AG09309 (cell line): ENCODE measurements around the gene ANKRD12.

Experiments
- DNase-seq: peaks from one replicate; pipeline ENCODE4 v3.0.0-alpha.2; 2010; ENCODE audit warnings: low read depth
- H3K4me3 ChIP-seq: 2 replicates; pipeline ENCODE4 v1.5.1; 2011; ENCODE audit warnings: mild to moderate bottlenecking, low read depth, low read length, moderate library complexity; ENCODE audit not compliant: control insufficient read depth
- CTCF ChIP-seq: IDR thresholded peaks from 2 replicates; pipeline ENCODE4 v1.5.1; 2011; ENCODE audit warnings: mild to moderate bottlenecking, low read depth, low read length, inconsistent platforms; ENCODE audit not compliant: insufficient read depth, control insufficient read depth; ENCODE audit errors: missing control alignments

ANKRD12 gene

DNA sequence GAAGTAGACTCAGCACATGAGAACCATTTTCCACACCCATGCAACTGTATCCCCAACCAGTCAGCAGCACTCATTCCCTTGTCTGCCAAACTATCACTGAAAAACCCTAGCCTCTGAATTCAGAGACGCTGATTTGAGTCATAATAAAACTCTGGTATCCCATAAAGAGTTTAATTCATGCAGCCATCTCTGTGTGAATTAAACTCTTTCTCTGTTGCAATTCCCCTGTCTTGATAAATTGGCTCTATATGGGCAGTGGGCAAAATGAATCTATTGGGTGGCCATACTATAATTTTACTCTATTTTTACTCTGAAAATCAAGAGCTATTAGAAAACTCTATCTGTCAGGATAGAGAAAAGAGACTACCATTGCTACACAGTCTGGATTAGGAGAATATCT, 157.4 kb downstream of the ANKRD12 start:
- DNase-seq = no peak
- TF ChIP-seq CTCF = no peak
- no peak overlapping the region for H3K4me3 ChIP-seq

DNA sequence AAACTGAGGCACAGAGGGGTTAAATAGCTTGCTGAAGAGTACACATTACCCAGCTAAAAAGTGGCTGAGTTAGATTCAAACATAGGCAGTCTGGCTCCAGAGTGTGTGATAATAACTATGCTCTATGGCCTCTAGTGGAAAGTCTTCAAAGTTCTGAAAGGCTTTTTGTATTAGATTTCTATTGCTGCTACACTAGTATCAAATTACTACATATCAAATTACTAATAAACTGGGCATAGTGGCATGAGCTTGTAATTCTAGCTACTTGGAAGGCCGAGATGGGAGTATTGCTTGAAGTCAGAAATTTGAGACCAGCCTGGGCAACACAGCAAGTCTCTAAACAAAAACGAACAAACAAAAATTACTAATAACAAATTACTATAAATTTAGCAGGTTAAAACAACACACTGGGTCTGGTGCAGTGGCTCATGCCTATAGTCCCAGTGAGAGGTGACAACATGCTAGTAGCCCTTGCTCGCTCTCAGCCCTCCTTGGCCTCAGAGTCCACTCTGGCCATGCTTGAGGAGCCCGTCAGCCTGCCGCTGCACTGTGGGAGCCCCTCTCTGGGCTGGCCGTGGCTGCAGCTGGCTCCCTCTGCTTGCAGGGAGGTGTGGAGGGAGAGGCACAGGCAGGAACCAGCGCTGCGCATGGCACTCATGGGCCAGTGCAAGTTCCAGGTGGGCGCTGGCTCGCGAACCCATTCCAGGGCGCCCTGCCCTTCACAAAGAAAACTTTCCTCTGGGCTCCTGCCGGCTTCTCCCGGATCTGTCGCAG, 159.8 kb downstream of the ANKRD12 start:
- no peak overlapping the region for H3K4me3 ChIP-seq
- TF ChIP-seq CTCF = no peak
- peak; percentile 16 for DNase-seq

DNA sequence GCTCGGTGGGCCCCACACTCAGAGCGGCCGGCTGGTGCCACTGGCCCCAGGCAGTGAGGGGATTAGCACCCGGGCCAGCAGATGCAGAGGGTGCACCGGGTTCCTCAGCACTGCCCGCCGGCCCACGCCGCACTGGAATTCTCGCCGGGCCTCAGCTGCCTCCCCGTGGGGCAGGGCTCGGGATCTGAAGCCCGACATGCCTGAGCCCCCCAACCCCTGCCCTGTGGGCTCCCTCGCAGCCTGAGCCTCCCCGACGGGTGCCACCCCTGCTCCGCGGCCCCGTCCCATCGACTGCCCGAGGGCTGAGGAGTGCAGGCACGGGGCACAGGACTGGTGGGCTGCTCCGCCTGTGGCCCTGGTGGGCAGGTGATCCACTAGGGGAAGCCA, 160.4 kb downstream of the ANKRD12 start:
- TF ChIP-seq CTCF = no peak

GRCh38 chr18:9304388-9305070, 167.9 kb downstream of the ANKRD12 start:
- no peak for DNase-seq
- H3K4me3 ChIP-seq = no peak overlapping the region
- no peak for TF ChIP-seq CTCF

More for the DNA sequence above, 160.4 kb downstream of the ANKRD12 start:
- no peak for DNase-seq
- H3K4me3 ChIP-seq = no peak overlapping the region

- DNase-seq = no peak
- H3K4me3 ChIP-seq = no peak overlapping the region
- TF ChIP-seq CTCF = no peak
Measured at GRCh38 chr18:9319333-9319732, 182.8 kb downstream of the ANKRD12 start.

DNA sequence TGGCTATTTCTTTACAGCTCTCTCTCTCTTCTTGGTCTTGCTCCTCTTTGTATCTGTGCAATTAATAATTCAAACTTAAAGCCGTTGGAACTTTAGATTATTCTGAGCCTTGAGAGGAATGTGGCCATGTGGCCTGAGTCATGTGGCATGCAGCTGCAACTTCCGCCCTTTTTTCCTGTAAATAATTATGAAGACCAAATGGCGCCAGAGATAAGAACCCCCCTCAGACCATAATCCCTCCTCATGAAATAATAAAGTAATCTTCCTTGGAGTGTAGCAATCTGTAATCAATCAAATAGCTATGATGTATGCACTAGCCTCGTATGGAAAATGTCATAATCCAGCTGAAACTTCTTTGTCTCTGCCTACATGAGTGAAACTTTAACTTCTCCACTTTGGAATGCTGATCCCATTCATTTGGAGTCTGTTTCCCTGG, 184.5 kb downstream of the ANKRD12 start:
- no peak overlapping the region for H3K4me3 ChIP-seq
- peak; percentile 52 for DNase-seq
- no peak for TF ChIP-seq CTCF

DNA sequence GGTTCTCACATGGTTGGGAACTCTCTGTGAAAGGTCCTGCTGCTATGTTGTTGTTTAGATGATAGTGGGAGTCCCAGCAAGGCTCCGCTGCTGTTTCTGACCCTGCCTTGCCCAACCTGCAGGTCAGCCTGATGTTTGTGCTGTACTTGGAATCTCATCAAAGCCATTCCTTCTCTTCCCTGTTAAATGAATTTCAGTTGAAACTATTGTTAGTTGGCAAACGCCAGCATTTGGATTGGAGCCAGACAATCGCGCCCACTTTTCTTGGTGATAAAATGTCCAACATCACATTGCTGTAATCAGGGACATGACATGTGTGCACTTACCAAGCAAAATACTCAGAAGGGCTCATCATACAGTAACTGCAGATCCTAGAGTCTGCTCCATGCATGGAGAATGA, 185.2 kb downstream of the ANKRD12 start:
- no peak for DNase-seq
- no peak overlapping the region for H3K4me3 ChIP-seq
- TF ChIP-seq CTCF = no peak
